Measurements from ENCODE around the gene CALML5. TPM values are rescaled to one million over a fixed set of nuclear protein-coding genes. Genes with fewer than 3 reads are reported as not detected.

Gene CALML5
- total RNA-seq, 1 experiment from 2014 or later: not detected

DNA sequence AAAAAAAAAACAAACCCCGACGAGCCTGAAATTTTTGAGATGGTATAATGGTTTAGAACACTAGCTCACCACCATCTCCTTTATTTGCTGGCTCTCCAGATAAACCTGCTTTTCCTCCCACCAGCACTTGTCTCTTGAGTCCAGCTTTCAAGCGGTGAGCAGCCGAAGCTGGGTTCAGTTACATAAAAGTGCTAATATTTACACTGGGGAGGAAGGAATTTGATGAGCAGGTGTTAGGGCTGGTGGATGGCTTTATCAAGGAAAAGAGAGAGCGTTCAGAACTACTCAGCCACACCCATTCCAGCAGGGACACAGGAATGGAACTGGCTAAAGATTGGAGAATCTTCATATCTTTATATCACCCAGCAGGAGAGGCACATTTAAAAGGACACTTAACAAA is 18.8 kb upstream of the CALML5 start (continued):
- TF ChIP-seq, protein P1, sequence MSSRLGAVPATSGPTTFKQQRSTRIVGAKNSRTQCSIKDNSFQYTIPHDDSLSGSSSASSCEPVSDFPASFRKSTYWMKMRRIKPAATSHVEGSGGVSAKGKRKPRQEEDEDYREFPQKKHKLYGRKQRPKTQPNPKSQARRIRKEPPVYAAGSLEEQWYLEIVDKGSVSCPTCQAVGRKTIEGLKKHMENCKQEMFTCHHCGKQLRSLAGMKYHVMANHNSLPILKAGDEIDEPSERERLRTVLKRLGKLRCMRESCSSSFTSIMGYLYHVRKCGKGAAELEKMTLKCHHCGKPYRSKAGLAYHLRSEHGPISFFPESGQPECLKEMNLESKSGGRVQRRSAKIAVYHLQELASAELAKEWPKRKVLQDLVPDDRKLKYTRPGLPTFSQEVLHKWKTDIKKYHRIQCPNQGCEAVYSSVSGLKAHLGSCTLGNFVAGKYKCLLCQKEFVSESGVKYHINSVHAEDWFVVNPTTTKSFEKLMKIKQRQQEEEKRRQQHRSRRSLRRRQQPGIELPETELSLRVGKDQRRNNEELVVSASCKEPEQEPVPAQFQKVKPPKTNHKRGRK (CRISPR knock-in tag; IDR thresholded peaks at IDR 0.05; ENCODE audit: borderline replicate concordance): no peak
- TF ChIP-seq, protein P2, sequence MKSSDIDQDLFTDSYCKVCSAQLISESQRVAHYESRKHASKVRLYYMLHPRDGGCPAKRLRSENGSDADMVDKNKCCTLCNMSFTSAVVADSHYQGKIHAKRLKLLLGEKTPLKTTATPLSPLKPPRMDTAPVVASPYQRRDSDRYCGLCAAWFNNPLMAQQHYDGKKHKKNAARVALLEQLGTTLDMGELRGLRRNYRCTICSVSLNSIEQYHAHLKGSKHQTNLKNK (CRISPR knock-in tag; IDR thresholded peaks at IDR 0.05): no peak
- TF ChIP-seq, protein P3, sequence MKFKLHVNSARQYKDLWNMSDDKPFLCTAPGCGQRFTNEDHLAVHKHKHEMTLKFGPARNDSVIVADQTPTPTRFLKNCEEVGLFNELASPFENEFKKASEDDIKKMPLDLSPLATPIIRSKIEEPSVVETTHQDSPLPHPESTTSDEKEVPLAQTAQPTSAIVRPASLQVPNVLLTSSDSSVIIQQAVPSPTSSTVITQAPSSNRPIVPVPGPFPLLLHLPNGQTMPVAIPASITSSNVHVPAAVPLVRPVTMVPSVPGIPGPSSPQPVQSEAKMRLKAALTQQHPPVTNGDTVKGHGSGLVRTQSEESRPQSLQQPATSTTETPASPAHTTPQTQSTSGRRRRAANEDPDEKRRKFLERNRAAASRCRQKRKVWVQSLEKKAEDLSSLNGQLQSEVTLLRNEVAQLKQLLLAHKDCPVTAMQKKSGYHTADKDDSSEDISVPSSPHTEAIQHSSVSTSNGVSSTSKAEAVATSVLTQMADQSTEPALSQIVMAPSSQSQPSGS (CRISPR knock-in tag; IDR thresholded peaks at IDR 0.05; ENCODE audit: borderline replicate concordance, low read depth): no peak
- TF ChIP-seq ZNF232 (CRISPR knock-in tag; IDR thresholded peaks at IDR 0.05): no peak
- no peak for TF ChIP-seq JAZF1 (CRISPR knock-in tag; IDR thresholded peaks at IDR 0.05)
- TF ChIP-seq, protein P4, sequence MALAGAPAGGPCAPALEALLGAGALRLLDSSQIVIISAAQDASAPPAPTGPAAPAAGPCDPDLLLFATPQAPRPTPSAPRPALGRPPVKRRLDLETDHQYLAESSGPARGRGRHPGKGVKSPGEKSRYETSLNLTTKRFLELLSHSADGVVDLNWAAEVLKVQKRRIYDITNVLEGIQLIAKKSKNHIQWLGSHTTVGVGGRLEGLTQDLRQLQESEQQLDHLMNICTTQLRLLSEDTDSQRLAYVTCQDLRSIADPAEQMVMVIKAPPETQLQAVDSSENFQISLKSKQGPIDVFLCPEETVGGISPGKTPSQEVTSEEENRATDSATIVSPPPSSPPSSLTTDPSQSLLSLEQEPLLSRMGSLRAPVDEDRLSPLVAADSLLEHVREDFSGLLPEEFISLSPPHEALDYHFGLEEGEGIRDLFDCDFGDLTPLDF (CRISPR knock-in tag; IDR thresholded peaks at IDR 0.05): no peak

DNA sequence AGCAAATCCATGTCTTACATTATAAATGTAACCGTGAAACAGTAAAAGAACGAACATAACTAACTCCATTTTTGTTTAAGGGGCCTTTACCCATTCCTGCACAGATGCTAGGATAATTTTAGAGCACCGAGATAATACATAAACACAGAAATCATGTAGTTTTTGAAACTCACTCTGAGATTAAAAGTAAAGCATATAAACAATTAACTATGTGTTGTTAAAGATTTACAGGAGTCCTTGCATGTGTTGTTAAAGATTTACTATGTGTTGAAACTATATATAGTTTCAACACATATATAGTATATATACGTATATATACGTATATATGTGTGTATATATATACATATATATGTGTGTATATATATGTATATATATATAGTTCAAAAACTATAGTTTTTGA is 18.2 kb upstream of the CALML5 start:
- Mint-ChIP-seq H3K27ac (no peak overlapping the region), H3K4me1 (peaks cover 7% of the 10 kb centered on the region; the same call in 1 of the 2 replicates), H3K27me3 (ENCODE audit: low read depth) (peaks cover 9% of the 10 kb centered on the region), H3K36me3 (peaks cover 21% of the 10 kb centered on the region), H3K4me3 (no peak overlapping the region), H3K9me3 (peaks cover 36% of the 10 kb centered on the region)
- no peak for TF ChIP-seq NFE2L1 (CRISPR knock-in tag; IDR thresholded peaks at IDR 0.05)
- TF ChIP-seq, protein P5, sequence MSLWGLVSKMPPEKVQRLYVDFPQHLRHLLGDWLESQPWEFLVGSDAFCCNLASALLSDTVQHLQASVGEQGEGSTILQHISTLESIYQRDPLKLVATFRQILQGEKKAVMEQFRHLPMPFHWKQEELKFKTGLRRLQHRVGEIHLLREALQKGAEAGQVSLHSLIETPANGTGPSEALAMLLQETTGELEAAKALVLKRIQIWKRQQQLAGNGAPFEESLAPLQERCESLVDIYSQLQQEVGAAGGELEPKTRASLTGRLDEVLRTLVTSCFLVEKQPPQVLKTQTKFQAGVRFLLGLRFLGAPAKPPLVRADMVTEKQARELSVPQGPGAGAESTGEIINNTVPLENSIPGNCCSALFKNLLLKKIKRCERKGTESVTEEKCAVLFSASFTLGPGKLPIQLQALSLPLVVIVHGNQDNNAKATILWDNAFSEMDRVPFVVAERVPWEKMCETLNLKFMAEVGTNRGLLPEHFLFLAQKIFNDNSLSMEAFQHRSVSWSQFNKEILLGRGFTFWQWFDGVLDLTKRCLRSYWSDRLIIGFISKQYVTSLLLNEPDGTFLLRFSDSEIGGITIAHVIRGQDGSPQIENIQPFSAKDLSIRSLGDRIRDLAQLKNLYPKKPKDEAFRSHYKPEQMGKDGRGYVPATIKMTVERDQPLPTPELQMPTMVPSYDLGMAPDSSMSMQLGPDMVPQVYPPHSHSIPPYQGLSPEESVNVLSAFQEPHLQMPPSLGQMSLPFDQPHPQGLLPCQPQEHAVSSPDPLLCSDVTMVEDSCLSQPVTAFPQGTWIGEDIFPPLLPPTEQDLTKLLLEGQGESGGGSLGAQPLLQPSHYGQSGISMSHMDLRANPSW (CRISPR knock-in tag; conservative IDR thresholded peaks at IDR 0.05; ENCODE audit: low read depth): no peak
- TF ChIP-seq SP1 (CRISPR knock-in tag; conservative IDR thresholded peaks at IDR 0.05): no peak
- TF ChIP-seq, protein P6, sequence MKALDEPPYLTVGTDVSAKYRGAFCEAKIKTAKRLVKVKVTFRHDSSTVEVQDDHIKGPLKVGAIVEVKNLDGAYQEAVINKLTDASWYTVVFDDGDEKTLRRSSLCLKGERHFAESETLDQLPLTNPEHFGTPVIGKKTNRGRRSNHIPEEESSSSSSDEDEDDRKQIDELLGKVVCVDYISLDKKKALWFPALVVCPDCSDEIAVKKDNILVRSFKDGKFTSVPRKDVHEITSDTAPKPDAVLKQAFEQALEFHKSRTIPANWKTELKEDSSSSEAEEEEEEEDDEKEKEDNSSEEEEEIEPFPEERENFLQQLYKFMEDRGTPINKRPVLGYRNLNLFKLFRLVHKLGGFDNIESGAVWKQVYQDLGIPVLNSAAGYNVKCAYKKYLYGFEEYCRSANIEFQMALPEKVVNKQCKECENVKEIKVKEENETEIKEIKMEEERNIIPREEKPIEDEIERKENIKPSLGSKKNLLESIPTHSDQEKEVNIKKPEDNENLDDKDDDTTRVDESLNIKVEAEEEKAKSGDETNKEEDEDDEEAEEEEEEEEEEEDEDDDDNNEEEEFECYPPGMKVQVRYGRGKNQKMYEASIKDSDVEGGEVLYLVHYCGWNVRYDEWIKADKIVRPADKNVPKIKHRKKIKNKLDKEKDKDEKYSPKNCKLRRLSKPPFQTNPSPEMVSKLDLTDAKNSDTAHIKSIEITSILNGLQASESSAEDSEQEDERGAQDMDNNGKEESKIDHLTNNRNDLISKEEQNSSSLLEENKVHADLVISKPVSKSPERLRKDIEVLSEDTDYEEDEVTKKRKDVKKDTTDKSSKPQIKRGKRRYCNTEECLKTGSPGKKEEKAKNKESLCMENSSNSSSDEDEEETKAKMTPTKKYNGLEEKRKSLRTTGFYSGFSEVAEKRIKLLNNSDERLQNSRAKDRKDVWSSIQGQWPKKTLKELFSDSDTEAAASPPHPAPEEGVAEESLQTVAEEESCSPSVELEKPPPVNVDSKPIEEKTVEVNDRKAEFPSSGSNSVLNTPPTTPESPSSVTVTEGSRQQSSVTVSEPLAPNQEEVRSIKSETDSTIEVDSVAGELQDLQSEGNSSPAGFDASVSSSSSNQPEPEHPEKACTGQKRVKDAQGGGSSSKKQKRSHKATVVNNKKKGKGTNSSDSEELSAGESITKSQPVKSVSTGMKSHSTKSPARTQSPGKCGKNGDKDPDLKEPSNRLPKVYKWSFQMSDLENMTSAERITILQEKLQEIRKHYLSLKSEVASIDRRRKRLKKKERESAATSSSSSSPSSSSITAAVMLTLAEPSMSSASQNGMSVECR (CRISPR knock-in tag; IDR thresholded peaks at IDR 0.05; ENCODE audit: borderline replicate concordance): no peak
- no peak for TF ChIP-seq JAZF1 (CRISPR knock-in tag; IDR thresholded peaks at IDR 0.05)
- no peak for TF ChIP-seq OVOL2 (CRISPR knock-in tag; IDR thresholded peaks at IDR 0.05; ENCODE audit: borderline replicate concordance)
- TF ChIP-seq, protein P7, sequence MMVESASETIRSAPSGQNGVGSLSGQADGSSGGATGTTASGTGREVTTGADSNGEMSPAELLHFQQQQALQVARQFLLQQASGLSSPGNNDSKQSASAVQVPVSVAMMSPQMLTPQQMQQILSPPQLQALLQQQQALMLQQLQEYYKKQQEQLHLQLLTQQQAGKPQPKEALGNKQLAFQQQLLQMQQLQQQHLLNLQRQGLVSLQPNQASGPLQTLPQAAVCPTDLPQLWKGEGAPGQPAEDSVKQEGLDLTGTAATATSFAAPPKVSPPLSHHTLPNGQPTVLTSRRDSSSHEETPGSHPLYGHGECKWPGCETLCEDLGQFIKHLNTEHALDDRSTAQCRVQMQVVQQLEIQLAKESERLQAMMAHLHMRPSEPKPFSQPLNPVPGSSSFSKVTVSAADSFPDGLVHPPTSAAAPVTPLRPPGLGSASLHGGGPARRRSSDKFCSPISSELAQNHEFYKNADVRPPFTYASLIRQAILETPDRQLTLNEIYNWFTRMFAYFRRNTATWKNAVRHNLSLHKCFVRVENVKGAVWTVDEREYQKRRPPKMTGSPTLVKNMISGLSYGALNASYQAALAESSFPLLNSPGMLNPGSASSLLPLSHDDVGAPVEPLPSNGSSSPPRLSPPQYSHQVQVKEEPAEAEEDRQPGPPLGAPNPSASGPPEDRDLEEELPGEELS (CRISPR knock-in tag; IDR thresholded peaks at IDR 0.05): no peak
- no peak for TF ChIP-seq ZNF232 (CRISPR knock-in tag; IDR thresholded peaks at IDR 0.05)
- no peak for TF ChIP-seq SOX15 (CRISPR knock-in tag; IDR thresholded peaks at IDR 0.05)
- no peak for TF ChIP-seq GRHL2 (CRISPR knock-in tag; IDR thresholded peaks at IDR 0.05; ENCODE audit: insufficient replicate concordance, severe bottlenecking)
- TF ChIP-seq GTF2I (CRISPR knock-in tag; conservative IDR thresholded peaks at IDR 0.05): no peak
- TF ChIP-seq NR2C2 (CRISPR knock-in tag; IDR thresholded peaks at IDR 0.05): no peak
- TF ChIP-seq, protein P8, sequence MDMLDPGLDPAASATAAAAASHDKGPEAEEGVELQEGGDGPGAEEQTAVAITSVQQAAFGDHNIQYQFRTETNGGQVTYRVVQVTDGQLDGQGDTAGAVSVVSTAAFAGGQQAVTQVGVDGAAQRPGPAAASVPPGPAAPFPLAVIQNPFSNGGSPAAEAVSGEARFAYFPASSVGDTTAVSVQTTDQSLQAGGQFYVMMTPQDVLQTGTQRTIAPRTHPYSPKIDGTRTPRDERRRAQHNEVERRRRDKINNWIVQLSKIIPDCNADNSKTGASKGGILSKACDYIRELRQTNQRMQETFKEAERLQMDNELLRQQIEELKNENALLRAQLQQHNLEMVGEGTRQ (CRISPR knock-in tag; IDR thresholded peaks at IDR 0.05): no peak
- TF ChIP-seq, protein P9, sequence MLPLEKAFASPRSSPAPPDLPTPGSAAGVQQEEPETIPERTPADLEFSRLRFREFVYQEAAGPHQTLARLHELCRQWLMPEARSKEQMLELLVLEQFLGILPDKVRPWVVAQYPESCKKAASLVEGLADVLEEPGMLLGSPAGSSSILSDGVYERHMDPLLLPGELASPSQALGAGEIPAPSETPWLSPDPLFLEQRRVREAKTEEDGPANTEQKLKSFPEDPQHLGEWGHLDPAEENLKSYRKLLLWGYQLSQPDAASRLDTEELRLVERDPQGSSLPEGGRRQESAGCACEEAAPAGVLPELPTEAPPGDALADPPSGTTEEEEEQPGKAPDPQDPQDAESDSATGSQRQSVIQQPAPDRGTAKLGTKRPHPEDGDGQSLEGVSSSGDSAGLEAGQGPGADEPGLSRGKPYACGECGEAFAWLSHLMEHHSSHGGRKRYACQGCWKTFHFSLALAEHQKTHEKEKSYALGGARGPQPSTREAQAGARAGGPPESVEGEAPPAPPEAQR (CRISPR knock-in tag; IDR thresholded peaks at IDR 0.05): no peak
- TF ChIP-seq ZNF219 (CRISPR knock-in tag; IDR thresholded peaks at IDR 0.05; ENCODE audit: borderline replicate concordance): no peak
- CTCF ChIA-PET: interaction anchor here (1.5 kb wide), 1 partner anchor 72 kb away, joined by 3 read pairs; no protein-coding TSS in a partner anchor
- no peak for ATAC-seq
- POLR2A ChIA-PET: no interaction called here
- DNase-seq (ENCODE audit: low spot score): no peak

All from WTC11 (cell line).